ENCODE measurements around the gene CAPZB.

CAPZB gene

DNA sequence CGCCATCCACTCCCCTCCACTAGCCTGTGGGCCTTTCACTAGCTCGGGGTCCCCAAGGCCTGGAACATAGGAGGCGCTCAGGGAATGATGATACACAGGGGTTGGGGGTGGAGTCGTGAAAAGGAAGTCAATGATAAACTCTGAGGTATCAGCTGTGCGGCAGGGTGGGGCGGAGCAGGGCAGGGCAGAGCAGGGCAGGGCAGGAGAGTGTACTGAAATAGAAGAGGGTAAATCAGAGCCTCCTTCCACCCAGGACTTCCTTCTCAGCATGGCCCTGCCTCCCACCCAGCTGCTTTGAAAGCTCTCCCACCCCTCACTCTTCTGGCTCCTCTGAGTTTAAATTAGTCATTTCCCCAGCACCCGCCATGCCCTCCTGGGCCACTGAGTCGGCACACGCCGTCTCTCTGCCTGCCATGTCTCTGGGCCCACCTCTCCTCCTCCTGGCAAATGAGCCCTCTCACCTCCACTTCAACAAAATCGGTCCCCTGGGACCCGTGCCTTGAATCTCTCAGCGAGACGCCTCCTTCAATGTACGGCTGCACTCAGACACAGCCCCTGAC is 16.9 kb downstream of the CAPZB start:
- Histone ChIP-seq H3K36me3 (ENCODE audit: insufficient read depth, low read length) (peaks cover 3% of the 10 kb centered on the region; the same call in 1 of the 2 replicates), H3K27ac (no peak overlapping the region), H3K9me3 (ENCODE audit: low read depth, low read length) (no peaks in the 10 kb centered on the region), H3K4me3 (no peak overlapping the region), H3K9ac (ENCODE audit: insufficient read length) (no peak overlapping the region)
- TF ChIP-seq EZH2 (IDR thresholded peaks at IDR 0.05) (no peak), FOXP2 (optimal IDR thresholded peaks at IDR 0.05; ENCODE audit: control extremely low read depth, extremely low read length, insufficient read depth) (no peak), POLR2AphosphoS5 (IDR thresholded peaks at IDR 0.05; ENCODE audit: borderline replicate concordance, low read depth, low read length) (no peak)
- DNase-seq (ENCODE audit: low read depth, low spot score), result no peak

DNA sequence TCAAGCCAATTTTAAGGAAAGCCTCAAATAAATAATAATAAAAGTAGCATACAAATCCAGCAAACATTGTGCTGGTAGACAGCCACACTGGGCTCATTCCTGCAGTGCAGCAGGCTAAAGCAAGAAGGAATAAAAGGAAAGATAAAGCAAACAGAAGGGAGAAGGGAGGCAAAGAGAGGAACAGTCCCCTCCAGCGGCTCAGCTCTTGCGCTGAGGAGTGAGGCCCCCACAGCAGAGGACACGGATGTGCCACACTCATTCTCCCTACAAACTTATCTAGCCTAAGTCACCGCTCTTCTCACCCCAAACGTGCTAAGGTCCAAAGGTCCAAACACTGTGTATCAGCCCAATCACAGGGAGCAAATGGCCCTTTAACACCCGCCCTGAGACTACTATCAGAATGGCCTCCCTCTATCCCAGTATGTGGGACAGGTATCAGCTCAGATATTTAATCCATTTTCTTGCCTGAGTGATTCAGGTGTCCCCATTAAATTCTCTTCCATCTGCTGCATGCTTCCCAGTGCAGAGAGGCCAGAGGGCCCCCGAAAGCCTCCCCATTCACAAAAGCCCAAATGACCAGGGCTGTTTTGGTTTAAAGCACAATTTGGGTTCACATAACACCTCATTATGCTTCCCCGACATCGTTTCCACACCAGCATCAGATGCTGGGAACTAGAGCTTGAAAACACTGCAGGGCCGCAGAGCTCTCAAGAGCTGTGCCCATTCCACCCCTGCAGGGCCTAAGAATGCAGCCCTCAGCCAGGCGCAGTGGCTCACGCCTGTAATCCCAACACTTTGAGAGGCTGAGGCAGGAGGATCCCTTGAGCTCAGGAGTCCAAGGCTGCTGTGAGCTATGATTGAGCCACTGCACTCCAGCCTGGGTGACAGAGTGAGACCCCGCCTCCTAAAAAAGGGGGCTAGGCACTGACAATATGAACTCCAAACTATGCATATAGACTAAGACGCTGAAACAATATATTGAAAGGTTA is 17.8 kb downstream of the CAPZB start:
- H3K27ac ChIP-seq, result no peak overlapping the region
- no peak for TF ChIP-seq EZH2 (IDR thresholded peaks at IDR 0.05)
- no peak for TF ChIP-seq POLR2AphosphoS5 (IDR thresholded peaks at IDR 0.05; ENCODE audit: borderline replicate concordance, low read depth, low read length)
- no peak for TF ChIP-seq FOXP2 (optimal IDR thresholded peaks at IDR 0.05; ENCODE audit: control extremely low read depth, extremely low read length, insufficient read depth)
- H3K4me3 ChIP-seq, result no peak overlapping the region
- peaks cover 3% of the 10 kb centered on the region; the same call in 1 of the 2 replicates for H3K36me3 ChIP-seq (ENCODE audit: insufficient read depth, low read length)
- no peak for DNase-seq (ENCODE audit: low read depth, low spot score)
- H3K9me3 ChIP-seq (ENCODE audit: low read depth, low read length), result no peaks in the 10 kb centered on the region
- no peak overlapping the region for H3K9ac ChIP-seq (ENCODE audit: insufficient read length)

DNA sequence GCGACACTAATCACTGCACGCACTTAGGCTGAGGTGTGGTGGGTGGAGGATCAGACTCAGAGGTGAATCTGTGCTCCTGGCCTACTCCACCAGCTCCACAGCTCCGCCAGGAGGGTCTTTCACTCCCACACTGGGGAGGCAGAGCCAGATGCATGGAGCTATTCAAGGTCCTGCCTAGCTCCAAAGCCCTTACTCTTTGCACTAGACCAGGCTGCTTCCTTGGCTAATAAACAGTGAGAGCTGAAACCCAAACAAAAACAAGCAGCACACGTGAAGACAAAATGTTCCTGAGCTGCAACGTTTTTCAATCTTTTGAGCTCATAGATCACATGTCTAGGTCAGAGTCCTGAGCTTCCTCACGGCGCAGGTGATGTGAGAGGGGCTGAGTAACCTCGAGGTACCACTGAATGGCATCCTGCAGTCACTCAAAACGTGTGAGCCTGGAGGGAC is 19.2 kb downstream of the CAPZB start:
- no peak overlapping the region for H3K4me3 ChIP-seq
- peaks cover under 1% of the 10 kb centered on the region; the same call in 1 of the 2 replicates for H3K36me3 ChIP-seq (ENCODE audit: insufficient read depth, low read length)
- no peaks in the 10 kb centered on the region for H3K9me3 ChIP-seq (ENCODE audit: low read depth, low read length)
- no peak for DNase-seq (ENCODE audit: low read depth, low spot score)
- TF ChIP-seq POLR2AphosphoS5 (IDR thresholded peaks at IDR 0.05; ENCODE audit: borderline replicate concordance, low read depth, low read length), result no peak
- TF ChIP-seq FOXP2 (optimal IDR thresholded peaks at IDR 0.05; ENCODE audit: control extremely low read depth, extremely low read length, insufficient read depth), result no peak
- no peak for TF ChIP-seq EZH2 (IDR thresholded peaks at IDR 0.05)
- no peak overlapping the region for H3K9ac ChIP-seq (ENCODE audit: insufficient read length)
- no peak overlapping the region for H3K27ac ChIP-seq

DNA sequence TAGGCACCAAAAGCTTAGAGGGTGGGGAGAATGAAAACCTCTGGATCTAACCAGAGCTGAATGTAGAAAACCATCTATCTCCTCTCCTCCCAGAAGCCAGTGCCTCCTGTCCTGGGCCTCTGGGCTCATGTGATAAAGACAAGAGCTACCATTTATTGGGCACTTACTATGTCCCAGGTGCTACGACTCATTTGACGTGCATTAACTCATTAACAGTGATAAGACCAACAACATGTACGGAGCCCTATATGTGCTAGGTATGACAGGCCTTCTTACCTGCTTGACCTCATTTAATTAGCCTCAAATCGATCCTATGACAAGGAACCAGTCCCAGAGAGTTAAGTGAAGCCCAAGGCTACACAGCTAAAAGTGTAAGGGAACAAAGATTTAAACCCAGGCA is 19.7 kb downstream of the CAPZB start:
- Histone ChIP-seq H3K36me3 (ENCODE audit: insufficient read depth, low read length) (no peaks in the 10 kb centered on the region), H3K9ac (ENCODE audit: insufficient read length) (no peak overlapping the region), H3K27ac (no peak overlapping the region), H3K4me3 (no peak overlapping the region), H3K9me3 (ENCODE audit: low read depth, low read length) (no peaks in the 10 kb centered on the region)
- DNase-seq (ENCODE audit: low read depth, low spot score), result no peak
- TF ChIP-seq EZH2 (IDR thresholded peaks at IDR 0.05) (no peak), POLR2AphosphoS5 (IDR thresholded peaks at IDR 0.05; ENCODE audit: borderline replicate concordance, low read depth, low read length) (no peak), FOXP2 (optimal IDR thresholded peaks at IDR 0.05; ENCODE audit: control extremely low read depth, extremely low read length, insufficient read depth) (no peak)

DNA sequence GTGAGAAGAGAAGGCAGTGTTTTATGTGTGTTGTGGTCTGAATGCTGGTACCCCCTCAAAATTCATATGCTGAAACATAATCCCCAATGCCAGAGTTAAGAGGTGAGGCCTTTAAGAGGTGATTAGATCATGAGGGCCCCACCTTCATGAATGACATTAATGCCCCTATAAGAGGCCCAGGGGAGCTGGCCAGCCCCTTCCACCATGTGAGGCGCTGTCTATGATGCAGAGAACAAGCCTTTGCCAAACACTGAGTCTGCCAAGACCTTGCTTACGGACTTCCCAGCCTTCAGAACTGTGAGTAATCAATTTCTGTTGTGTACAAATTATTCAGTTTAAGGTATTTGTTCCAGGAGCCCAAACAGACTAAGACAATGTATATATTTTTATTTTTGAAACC is 20.2 kb downstream of the CAPZB start:
- H3K9me3 ChIP-seq (ENCODE audit: low read depth, low read length), result no peaks in the 10 kb centered on the region
- no peak overlapping the region for H3K27ac ChIP-seq
- no peak for DNase-seq (ENCODE audit: low read depth, low spot score)
- no peaks in the 10 kb centered on the region for H3K36me3 ChIP-seq (ENCODE audit: insufficient read depth, low read length)
- no peak overlapping the region for H3K4me3 ChIP-seq
- H3K9ac ChIP-seq (ENCODE audit: insufficient read length), result no peak overlapping the region
- TF ChIP-seq FOXP2 (optimal IDR thresholded peaks at IDR 0.05; ENCODE audit: control extremely low read depth, extremely low read length, insufficient read depth) (no peak), POLR2AphosphoS5 (IDR thresholded peaks at IDR 0.05; ENCODE audit: borderline replicate concordance, low read depth, low read length) (no peak), EZH2 (IDR thresholded peaks at IDR 0.05) (no peak)

DNA sequence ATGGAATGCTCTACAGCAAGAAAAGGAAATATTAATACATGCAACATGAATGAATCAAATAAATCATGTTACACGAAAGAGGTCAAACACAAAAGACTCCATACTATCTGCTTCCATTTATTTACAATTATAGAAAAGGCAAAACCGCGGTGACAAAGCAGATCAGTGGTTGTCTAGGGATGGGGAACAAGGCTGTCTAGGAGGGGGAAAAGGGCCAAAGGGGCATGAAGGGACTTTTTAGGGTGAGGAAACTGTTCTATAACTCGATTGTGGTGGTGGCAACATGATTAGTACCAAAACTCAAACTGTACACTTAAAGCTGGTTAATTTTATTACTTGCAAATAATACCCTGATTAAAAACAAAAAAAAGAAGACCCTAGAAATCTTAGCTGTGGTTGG is 20.6 kb downstream of the CAPZB start:
- H3K27ac ChIP-seq, result no peak overlapping the region
- no peak overlapping the region for H3K9ac ChIP-seq (ENCODE audit: insufficient read length)
- H3K4me3 ChIP-seq, result no peak overlapping the region
- no peaks in the 10 kb centered on the region for H3K9me3 ChIP-seq (ENCODE audit: low read depth, low read length)
- no peaks in the 10 kb centered on the region for H3K36me3 ChIP-seq (ENCODE audit: insufficient read depth, low read length)
- DNase-seq (ENCODE audit: low read depth, low spot score), result no peak
- TF ChIP-seq POLR2AphosphoS5 (IDR thresholded peaks at IDR 0.05; ENCODE audit: borderline replicate concordance, low read depth, low read length) (no peak), FOXP2 (optimal IDR thresholded peaks at IDR 0.05; ENCODE audit: control extremely low read depth, extremely low read length, insufficient read depth) (no peak), EZH2 (IDR thresholded peaks at IDR 0.05) (no peak)

DNA sequence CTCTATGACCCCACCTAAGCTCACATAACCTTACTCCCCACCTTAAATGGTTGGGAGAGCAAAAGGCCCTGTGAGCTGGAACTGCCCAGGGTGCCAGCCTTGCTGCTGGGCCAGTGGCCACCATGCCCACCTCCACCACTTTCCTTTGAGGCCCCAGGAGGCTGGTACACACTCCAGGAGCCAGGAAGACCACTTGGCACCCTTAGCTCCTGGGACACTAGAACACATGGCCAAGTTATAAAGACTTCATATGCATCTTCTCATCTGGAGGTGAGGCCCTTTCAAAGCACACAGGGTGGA is 21.9 kb downstream of the CAPZB start:
- no peak overlapping the region for H3K4me3 ChIP-seq
- no peaks in the 10 kb centered on the region for H3K36me3 ChIP-seq (ENCODE audit: insufficient read depth, low read length)
- H3K9me3 ChIP-seq (ENCODE audit: low read depth, low read length), result no peaks in the 10 kb centered on the region
- no peak overlapping the region for H3K9ac ChIP-seq (ENCODE audit: insufficient read length)
- no peak for DNase-seq (ENCODE audit: low read depth, low spot score)
- TF ChIP-seq POLR2AphosphoS5 (IDR thresholded peaks at IDR 0.05; ENCODE audit: borderline replicate concordance, low read depth, low read length) (no peak), EZH2 (IDR thresholded peaks at IDR 0.05) (no peak), FOXP2 (optimal IDR thresholded peaks at IDR 0.05; ENCODE audit: control extremely low read depth, extremely low read length, insufficient read depth) (no peak)
- no peak overlapping the region for H3K27ac ChIP-seq

DNA sequence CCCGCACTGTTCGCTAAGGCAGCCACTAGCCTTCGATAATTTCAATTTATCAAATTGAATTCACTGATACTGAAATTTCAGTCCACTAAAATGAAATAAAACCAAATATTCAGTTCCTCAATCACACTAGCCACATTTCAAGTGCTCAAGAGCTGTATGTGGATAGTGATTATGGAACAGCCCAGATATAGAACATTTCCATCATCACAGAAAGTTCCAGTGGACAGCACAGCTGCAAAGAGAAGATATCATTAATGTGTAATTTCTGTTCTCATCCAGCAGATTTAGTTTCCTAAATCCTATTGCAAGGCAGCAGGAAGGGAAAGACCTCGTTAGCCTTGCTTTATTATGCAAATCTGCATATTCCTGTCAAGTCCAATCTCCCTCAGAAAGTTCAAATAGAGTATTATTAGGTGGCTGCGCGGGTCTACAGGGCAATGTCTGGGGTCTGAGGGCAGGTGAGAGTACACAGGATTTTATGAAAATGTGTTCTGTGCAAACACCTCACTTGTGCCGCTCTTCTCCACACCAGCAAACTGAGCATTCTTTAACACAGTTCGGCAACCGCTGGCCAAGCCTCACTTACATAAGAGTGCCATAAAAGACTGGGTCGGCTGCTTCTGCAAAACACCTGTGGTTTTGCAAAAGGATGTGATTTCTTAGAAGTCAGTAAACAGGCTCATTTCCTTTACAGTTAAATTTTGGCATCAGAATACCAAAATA is 22.4 kb downstream of the CAPZB start:
- no peak overlapping the region for H3K9ac ChIP-seq (ENCODE audit: insufficient read length)
- H3K27ac ChIP-seq, result no peak overlapping the region
- TF ChIP-seq FOXP2 (optimal IDR thresholded peaks at IDR 0.05; ENCODE audit: control extremely low read depth, extremely low read length, insufficient read depth) (no peak), EZH2 (IDR thresholded peaks at IDR 0.05) (no peak), POLR2AphosphoS5 (IDR thresholded peaks at IDR 0.05; ENCODE audit: borderline replicate concordance, low read depth, low read length) (no peak)

More for the DNA sequence above, 22.4 kb downstream of the CAPZB start:
- H3K4me3 ChIP-seq, result no peak overlapping the region
- DNase-seq (ENCODE audit: low read depth, low spot score), result no peak
- no peaks in the 10 kb centered on the region for H3K36me3 ChIP-seq (ENCODE audit: insufficient read depth, low read length)
- no peaks in the 10 kb centered on the region for H3K9me3 ChIP-seq (ENCODE audit: low read depth, low read length)

Measured in SK-N-MC (cell line).